Epidermal melanocyte (primary cell): ENCODE data around the gene PRKAG2.
"Not testable (repeated sequence)": the region's sequence is repeated elsewhere in the genome, so short reads cannot be mapped to it uniquely, and the experiment has no call there.

Source experiments
- DNase-seq: peaks from one replicate; pipeline ENCODE4 v3.0.0; 2011; ENCODE audit warnings: low spot score; ENCODE audit not compliant: insufficient read length

Gene PRKAG2

DNA sequence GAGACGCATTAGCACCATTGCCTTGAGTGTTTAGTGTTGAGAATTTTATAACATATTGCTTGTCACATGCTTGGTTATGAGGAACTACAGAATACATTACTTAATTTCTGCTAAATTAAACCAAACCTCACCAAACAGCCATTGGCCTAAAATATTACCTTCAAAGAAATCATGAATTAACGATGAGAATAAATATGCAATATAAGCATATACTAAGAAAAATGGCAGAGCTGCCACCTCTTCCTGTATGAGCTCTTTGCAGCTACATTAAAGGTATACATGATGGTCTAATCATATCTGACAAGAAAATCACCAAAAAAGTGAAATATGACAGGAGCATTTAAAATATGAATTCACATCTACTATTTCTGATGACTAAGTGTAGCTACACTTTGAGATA lies 352.1 kb downstream of the PRKAG2 start:
- DNase-seq = no peak

- no peak for DNase-seq
Measured at GRCh38 chr7:151524331-151524730, 352.6 kb downstream of the PRKAG2 start.

GRCh38 chr7:151520419-151521261 lies 356.3 kb downstream of the PRKAG2 start:
- no peak for DNase-seq

- DNase-seq = peak; percentile 86
Measured at GRCh38 chr7:151519765-151520418, 357.0 kb downstream of the PRKAG2 start, which contains the start of gene RHEB. Gene RHEB (minus strand): TSS chr7:151519895. CDS start chr7:151519511, 384 bp downstream.

- DNase-seq = not testable (repeated sequence)
Measured at GRCh38 chr7:151518947-151519764, 357.8 kb downstream of the PRKAG2 start.

DNA sequence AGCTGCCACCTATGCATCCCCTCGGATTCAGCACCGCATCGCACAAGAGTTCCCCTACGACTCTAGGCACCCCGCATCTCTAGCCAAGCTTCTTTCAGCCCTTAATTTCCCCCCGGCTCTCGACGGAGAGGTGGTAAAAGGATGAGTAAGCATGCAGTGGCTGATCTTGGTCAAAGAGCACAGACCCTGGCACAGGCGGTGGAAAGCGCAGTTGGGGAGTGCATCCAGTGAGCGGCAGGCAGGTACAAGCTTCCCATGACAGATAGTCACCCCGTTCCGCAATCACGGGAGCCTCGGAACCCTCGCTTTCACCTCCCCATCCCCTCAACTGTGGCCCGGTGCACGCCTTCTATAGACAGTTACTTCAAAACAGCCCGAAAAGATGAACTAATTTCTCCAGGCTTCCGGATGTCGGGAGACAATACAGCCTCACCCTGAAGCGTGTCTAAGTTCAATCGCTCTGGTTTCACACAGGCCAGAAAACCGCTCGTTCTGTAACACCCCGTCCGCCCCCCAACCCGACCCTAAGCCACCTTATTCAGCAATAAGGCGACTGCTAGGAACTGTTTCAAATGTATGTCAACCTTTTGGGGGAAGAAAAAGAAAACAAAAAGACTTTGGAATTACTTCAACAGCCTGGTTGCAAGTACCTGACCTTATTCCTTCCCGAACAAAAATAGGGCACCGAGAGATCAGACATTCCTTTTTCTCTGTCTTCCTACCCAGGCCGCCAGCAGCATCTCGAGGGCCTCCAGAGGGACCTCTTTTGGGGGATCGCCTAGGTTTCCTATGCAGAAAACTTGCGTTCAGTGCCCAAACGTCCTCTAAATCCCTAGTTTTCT lies 358.6 kb downstream of the PRKAG2 start:
- no peak for DNase-seq

GRCh38 chr7:151517601-151518104 lies 359.3 kb downstream of the PRKAG2 start:
- DNase-seq = no peak

GRCh38 chr7:151515276-151515565 lies 361.7 kb downstream of the PRKAG2 start:
- DNase-seq = no peak

DNA sequence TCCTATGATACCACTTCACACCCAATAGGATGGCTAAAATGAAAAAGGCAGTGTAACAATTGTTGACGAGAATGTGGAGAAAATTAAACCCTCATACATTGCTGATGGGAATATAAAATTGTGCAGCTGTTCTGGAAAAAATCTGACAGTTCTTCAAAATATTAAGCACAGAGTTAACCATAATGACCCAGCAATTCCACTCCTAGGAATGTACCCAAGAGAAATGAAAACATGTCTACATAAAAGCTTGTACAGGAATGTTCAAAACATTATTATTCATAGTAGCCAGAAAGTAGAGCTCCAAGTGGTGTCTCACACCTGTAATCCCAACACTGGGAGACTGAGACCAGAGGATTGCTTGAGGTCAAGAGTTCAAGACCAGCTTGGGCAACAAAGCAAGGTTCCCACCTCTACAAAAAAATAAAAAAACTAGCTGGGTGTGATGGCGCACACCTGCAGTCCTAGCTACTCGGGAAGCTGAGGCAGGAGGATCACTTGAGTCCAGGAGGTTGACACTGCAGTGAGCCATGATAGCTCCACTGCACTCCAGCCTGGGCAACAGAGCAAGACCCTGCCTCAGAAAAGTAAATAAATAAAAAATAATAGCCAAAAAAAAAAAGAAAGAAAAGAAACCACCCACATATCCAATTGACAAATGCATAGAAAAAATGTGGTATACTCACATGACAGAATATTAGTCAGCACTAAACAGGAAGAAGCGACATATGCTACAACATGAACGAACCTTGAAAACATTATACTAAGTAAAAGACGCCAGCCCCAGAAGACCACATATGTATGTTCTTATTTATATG lies 362.2 kb downstream of the PRKAG2 start:
- no peak for DNase-seq

DNA sequence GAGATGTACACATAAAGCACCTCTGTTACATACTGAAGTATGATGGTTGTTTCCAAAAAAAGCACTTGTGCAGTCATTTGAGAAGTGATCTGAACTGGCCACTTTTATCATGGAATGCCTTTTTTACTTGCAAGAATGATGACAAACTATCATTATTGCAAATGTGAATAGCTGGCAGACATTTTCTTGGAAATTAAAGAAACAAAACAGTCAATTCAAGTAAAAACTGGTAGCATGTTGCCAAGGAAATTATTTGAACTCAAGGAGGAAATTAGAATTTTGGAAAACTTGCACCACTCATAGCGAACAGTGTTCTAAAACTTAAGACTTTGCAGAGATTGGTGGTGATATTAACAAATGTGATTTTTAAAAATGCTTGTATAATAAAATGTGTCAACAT lies 363.8 kb downstream of the PRKAG2 start:
- DNase-seq = no peak

DNA sequence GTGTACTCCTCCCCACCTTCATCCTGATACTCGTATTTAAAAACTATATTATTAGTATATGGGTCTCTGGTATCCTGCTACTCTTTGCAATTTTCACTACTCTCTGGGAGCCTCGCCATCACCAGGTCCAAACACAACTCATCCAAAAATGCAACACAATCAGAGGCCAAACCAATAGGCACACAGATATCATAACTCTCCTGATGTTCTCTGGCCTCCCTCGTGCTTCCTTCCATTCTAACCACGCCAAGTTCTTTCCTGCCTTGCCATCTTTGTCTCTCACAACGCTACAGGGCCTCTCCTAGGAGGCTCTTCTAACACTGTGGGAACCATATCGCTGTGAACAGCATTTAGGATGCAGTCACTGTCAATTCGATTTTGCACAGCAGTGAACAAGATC lies 364.6 kb downstream of the PRKAG2 start:
- no peak for DNase-seq

DNA sequence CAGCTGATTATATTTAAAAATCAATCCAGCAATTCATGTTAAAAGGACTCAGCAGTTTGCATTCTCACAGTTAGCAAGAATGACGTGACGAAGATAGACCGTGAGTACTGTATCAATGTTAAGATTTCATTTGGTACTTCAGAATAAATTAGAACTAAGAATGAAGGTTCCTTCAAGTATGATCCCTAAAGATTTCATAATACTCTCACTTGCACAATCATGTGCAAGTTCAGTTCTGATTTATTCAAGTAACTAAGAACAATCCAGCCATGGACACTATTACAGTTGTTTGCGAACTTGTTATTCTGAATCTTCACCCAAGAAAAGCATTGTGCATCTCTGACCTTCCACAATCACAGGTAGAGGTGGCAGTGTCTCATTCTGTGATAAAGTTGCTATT lies 365.0 kb downstream of the PRKAG2 start:
- DNase-seq = no peak

DNA sequence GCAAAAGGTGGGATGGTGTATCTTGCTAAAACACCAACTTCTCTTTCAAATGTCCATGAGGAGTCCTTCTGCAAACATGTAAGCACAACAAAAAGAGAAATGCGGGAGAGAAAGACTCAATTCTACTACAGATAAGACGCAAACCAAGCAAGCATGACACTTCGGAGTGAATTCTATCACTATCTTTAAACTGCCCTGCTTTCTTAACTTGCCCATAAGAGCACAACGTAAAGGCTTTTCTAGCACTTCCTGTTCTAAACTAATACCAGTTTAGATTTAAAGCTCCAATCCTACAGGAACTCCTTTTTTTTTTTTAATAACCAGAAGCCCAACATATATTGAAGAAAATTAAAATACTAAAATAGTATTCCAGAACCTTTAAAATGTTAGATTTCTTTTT lies 365.6 kb downstream of the PRKAG2 start:
- DNase-seq = no peak

DNA sequence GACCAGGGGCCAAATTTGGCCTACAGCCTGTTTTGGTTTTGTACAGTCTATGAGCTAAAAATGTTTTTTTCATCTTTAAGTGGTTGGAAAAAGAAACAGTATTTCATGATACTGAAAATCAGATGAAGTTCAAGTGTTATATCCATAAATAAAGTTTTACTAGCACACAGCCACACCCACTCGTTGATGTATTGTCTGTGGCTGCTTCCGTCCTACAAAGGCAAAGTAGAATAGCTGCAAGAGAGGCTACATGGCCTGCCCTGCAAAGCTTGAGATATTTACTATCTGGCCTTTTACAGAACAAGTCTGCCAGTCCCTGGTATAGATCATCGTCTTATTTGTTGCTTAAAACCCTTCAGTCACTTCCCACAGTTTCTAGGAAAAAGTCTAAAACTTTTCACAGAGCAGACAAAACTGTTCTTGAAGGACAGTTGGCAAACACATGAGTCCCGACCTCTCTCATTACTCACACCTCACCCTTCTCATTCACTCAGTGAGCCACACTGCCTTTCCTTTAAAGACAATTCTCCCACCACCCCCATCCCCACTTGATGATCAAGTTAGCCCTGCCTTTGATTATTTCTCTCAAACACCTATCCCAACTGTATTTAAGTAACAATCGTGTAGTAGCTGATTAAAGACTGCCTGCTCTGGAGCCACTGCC lies 367.1 kb downstream of the PRKAG2 start:
- DNase-seq = no peak

- no peak for DNase-seq
Measured at GRCh38 chr7:151508991-151509390, 367.9 kb downstream of the PRKAG2 start.

DNA sequence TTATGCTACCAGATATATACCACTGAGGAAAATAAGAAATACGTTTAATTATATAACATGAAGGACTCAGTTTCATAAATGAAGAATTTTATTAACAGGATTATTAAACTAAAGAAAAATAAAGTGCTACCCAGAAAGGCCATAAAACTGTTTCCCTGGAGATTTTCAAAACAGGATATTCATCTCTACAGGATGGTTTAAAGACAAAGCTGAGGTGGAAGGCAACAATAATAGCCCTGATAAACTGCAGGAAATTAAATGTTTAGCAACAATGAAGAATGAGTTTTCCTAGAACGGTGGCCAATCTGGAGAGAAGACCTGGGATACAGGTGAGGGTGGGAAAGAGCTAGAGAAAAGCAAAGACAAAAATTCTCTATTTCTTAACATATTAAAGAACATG lies 369.1 kb downstream of the PRKAG2 start:
- no peak for DNase-seq

- no peak for DNase-seq
Measured at GRCh38 chr7:151506901-151507382, 370.0 kb downstream of the PRKAG2 start.
